HL-60 (cell line): ENCODE measurements around the gene ZBTB26.
A peak's percentile ranks its signal among the peaks of the same experiment; 100 is the strongest.
"Not testable (repeated sequence)": the region's sequence is repeated elsewhere in the genome, so short reads cannot be mapped to it uniquely, and the experiment has no call there.

Experiments
- DNase-seq, 2 experiments: peaks; one replicate each; pipeline ENCODE4 v3.0.0-alpha.2; 2010 to 2020; ENCODE audit warnings: low read depth in 1 of 2, low spot score in 1 of 2
- H3K27ac ChIP-seq: fragments of 250-450 bp; sonication (Bioruptor Pico); replicated peaks from 2 replicates; pipeline ENCODE4 v1.5.1; 2020; ENCODE audit warnings: mild to moderate bottlenecking, moderate library complexity
- H3K27me3 ChIP-seq: fragments of 250-450 bp; sonication (Bioruptor Pico); 2 replicates; pipeline ENCODE4 v1.5.1; 2021; ENCODE audit warnings: mild to moderate bottlenecking, moderate library complexity; ENCODE audit not compliant: insufficient read depth, poor library complexity, severe bottlenecking
- H3K4me3 ChIP-seq: replicated peaks from 2 replicates; pipeline ENCODE4 v1.5.1; 2011; ENCODE audit warnings: mild to moderate bottlenecking, control low read depth, low read length; ENCODE audit not compliant: insufficient read depth
- CTCF ChIP-seq: IDR thresholded peaks from one replicate; pipeline ENCODE4 v1.5.1; 2011; ENCODE audit warnings: low read length, control low read depth, inconsistent platforms; ENCODE audit not compliant: insufficient read depth
- GABPA ChIP-seq: IDR thresholded peaks from 2 replicates; pipeline ENCODE4 v1.6.1; 2012; ENCODE audit warnings: low read depth
- POLR2AphosphoS5 ChIP-seq: IDR thresholded peaks from 2 replicates; pipeline ENCODE4 v1.6.1; 2012; ENCODE audit warnings: low read depth
- REST ChIP-seq: IDR thresholded peaks from 2 replicates; pipeline ENCODE4 v1.6.1; 2012; ENCODE audit warnings: low read depth; ENCODE audit not compliant: insufficient replicate concordance
- SPI1 ChIP-seq: IDR thresholded peaks from 2 replicates; pipeline ENCODE4 v1.6.1; 2012; ENCODE audit warnings: low read depth, mild to moderate bottlenecking, borderline replicate concordance

Gene ZBTB26

DNA sequence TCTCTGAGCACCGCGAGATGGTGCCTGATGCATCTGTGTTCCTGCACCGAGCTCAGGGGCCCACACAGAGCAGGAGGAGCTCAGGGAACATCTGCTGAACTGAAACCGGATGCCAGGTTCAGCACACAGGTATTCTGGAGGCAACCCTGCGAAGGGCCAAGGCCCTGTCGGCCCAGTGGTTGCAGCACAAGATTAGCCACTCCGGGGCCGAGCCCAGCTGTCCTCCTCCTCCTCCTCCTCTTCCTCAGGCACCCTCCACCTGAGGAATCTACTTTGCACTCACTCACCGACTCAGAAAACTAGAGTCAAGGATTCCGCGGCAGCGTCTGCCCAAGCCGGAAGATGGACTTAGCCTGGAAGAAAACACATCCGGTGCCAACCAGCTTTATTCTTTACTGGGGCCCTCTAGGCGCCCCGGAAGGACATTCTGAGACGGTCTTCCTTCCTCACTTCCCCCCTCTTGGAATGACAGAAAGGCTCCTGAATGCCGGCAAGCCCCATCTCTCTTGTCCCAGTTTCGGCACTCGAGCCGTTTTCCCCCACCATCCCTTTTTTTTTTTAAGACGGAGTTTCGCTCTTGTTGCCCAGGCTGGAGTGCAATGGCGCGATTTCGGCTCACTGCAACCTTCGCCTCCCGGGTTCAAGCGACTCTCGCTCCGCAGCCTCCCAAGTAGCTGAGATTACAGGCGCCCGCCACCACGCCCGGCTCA, 18.2 kb downstream of the ZBTB26 start, which contains the start of gene ZBTB6:
ZBTB6 (minus strand) TSS at position 360 of the 710 bp plus-strand sequence. CDS start 1,251 bp downstream, outside the sequence.
- no peak for TF ChIP-seq CTCF
- peak; percentile 52; the same call in 1 of the 2 replicates for TF ChIP-seq POLR2AphosphoS5
- no peak for TF ChIP-seq REST
- TF ChIP-seq SPI1, result peak; percentile 87
- TF ChIP-seq GABPA, result peak; percentile 98
- H3K27me3 ChIP-seq, result no peaks in the 10 kb centered on the region
- DNase-seq, result peak; percentile 72 to 84

GRCh38 chr9:122912671-122912963, 18.7 kb downstream of the ZBTB26 start:
- Histone ChIP-seq H3K27me3 (no peaks in the 10 kb centered on the region), H3K27ac (peak overlapping the region; percentile 74), H3K4me3 (peak overlapping the region; percentile 90)
- no peak for DNase-seq
- TF ChIP-seq SPI1 (peak; percentile 63; the same call in 1 of the 2 replicates), POLR2AphosphoS5 (no peak)

More for the DNA sequence above, 18.2 kb downstream of the ZBTB26 start, which contains the start of gene ZBTB6:
- peak within 1 kb of the TSS; percentile 74 for H3K27ac ChIP-seq
- H3K4me3 ChIP-seq, result peak within 1 kb of the TSS; percentile 90

DNA sequence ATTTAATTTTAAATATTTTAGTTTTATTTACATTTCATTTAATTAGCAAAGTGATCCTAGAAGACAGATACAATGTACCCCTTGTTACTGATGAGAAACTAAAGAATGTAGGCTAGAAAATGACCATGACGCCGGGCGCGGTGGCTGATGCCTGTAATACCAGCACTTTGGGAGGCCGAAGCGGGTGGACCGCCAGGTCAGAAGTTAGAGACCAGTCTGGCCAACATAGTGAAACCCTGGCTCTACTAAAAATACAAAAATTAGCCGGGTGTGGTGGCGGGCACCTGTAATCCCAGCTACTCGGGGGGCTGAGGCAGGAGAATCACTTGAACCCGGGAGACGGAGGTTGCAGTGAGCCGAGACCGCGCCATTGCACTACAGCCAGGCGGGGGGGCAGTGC, 25.2 kb downstream of the ZBTB26 start:
- H3K27ac ChIP-seq, H3K27me3 ChIP-seq, DNase-seq, H3K4me3 ChIP-seq: not testable (repeated sequence)

- peak within 1 kb of the TSS; percentile 84 for H3K27ac ChIP-seq
- H3K27me3 ChIP-seq, result no peaks in the 10 kb centered on the region
- H3K4me3 ChIP-seq, result peak within 1 kb of the TSS; percentile 83
- TF ChIP-seq SPI1, result no peak
- peak; percentile 92 for TF ChIP-seq POLR2AphosphoS5
- TF ChIP-seq REST, result peak; percentile 42
- peak; percentile 100 for DNase-seq
Observed at GRCh38 chr9:122904823-122905710, 26.2 kb downstream of the ZBTB26 start, which contains the start of gene RC3H2. Gene RC3H2 (minus strand): TSS chr9:122905359. CDS start chr9:122897509, 7,850 bp downstream.

DNA sequence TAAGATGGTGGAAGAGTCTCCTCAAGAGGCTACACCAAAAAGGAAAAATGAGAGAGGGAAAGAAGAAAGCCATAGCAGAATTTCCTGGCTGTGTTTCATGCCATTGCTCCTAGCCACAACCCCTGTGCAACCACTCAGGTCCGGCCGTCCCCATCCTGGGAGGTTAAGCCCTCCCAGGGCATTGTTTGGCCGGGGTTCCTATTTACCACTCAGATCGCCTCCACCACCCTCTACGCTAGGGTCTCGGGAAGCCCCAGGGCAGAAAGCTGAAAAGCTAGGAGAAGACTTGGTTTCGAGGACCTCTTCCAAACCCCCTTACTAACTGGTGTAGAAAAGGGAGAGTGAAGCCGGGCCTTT, 26.9 kb downstream of the ZBTB26 start:
- no peak for TF ChIP-seq SPI1
- no peak for TF ChIP-seq REST
- TF ChIP-seq POLR2AphosphoS5, result no peak
- no peak for TF ChIP-seq GABPA
- TF ChIP-seq CTCF, result no peak
- Histone ChIP-seq H3K27ac (peak overlapping the region; percentile 84), H3K27me3 (no peaks in the 10 kb centered on the region), H3K4me3 (peak overlapping the region; percentile 83)
- peak in 1 of 2 experiments; percentile 31 for DNase-seq
